Subcutaneous preadipocyte (primary cell): Measurements from ENCODE around the gene PSME3IP1. TPM values are rescaled to one million over a fixed set of nuclear protein-coding genes. Genes with fewer than 3 reads are reported as not detected.

ENCODE experiments used
- total RNA-seq: library from RNA; depleted of rRNA; stranded (reverse); fragments of >200 nt; gene quantifications from 2 replicates; pipeline ENCODE4 v1.2.3, GENCODE V29; 2012

The PSME3IP1 gene, protein sequence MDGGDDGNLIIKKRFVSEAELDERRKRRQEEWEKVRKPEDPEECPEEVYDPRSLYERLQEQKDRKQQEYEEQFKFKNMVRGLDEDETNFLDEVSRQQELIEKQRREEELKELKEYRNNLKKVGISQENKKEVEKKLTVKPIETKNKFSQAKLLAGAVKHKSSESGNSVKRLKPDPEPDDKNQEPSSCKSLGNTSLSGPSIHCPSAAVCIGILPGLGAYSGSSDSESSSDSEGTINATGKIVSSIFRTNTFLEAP
- total RNA-seq, result 59.5 and 72.3 TPM in 2 replicates

DNA sequence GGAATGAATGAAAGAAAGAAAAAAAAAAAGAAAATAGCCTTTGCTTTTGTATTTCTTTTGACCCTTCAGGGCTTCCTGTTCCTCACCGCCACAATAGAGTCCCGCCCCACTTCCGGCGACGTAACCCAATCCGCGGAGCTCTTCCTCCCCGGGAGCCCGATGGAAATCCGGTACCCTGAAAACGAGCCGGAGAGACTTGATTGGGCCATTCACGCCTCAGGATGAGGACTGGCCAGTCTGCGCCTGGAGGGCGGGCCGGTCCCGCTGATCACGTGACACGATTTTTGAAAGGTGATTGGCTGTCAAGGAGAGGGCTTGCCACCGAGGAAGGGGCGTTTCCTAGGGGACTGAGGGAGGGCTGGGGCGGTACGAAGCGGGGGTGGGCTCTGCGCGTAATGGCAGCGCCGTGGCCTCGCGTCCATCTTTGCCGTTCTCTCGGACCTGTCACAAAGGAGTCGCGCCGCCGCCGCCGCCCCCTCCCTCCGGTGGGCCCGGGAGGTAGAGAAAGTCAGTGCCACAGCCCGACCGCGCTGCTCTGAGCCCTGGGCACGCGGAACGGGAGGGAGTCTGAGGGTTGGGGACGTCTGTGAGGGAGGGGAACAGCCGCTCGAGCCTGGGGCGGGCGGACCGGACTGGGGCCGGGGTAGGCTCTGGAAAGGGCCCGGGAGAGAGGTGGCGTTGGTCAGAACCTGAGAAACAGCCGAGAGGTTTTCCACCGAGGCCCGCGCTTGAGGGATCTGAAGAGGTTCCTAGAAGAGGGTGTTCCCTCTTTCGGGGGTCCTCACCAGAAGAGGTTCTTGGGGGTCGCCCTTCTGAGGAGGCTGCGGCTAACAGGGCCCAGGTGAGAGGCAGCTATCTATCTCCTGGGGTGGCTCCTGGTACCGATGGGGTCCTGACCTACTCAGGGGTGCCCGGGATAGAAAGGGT is at the start of gene PSME3IP1, which contains the start of gene RSPRY1:
Gene PSME3IP1, minus strand, starts transcription at position 95 of the 927 bp plus-strand sequence. CDS start 12,185 bp downstream, outside the sequence.
Gene RSPRY1, plus strand, starts transcription at position 385 of the 927 bp plus-strand sequence. CDS start 18,330 bp downstream, outside the sequence.

Other genes starting within 250 kb of the PSME3IP1 start
- not detected in 2 replicates for gene CETP, start 224.1 kb downstream of the PSME3IP1 start, total RNA-seq
- 43.4 and 51.0 TPM in 2 replicates for gene NLRC5, start 196.5 kb downstream of the PSME3IP1 start, total RNA-seq
- gene CPNE2, start 93.5 kb downstream of the PSME3IP1 start, total RNA-seq, result 12.1 and 15.6 TPM in 2 replicates
- 41.2 and 57.3 TPM in 2 replicates for gene RSPRY1, start 290 bp upstream of the PSME3IP1 start, total RNA-seq
- 62.8 and 76.8 TPM in 2 replicates for gene ARL2BP, start 59.2 kb upstream of the PSME3IP1 start, total RNA-seq
- under 0.01 TPM in 1 of 2 replicates, not detected in the other for gene PLLP, start 98.6 kb upstream of the PSME3IP1 start, total RNA-seq
- gene CCL22, start 172.7 kb upstream of the PSME3IP1 start, total RNA-seq, result not detected in 2 replicates
- gene CX3CL1, start 186.5 kb upstream of the PSME3IP1 start, total RNA-seq, result not detected in 2 replicates
- not detected in 2 replicates for gene CCL17, start 218.7 kb upstream of the PSME3IP1 start, total RNA-seq